Vagina (tissue), 2 donors: ENCODE data around the gene SIGLEC7. TPM values are rescaled to one million over a fixed set of nuclear protein-coding genes. Genes with fewer than 3 reads are reported as not detected.

Experiments
- DNase-seq, 2 donors: peaks; one replicate each; pipeline ENCODE4 v3.0.0-alpha.2; 2017; ENCODE audit errors: extremely low spot score in 2 of 2
- H3K27ac ChIP-seq: fragments of 200-600 bp; sonication (generic); one replicate; pipeline ENCODE4 v1.5.1; 2019
- H3K27me3 ChIP-seq: fragments of 200-600 bp; sonication (generic); one replicate; pipeline ENCODE4 v1.5.1; 2019
- H3K36me3 ChIP-seq, 2 donors: fragments of 200-600 bp; sonication (generic); one replicate each; pipeline ENCODE4 v1.5.1; 2017 to 2019
- H3K4me1 ChIP-seq: fragments of 200-600 bp; sonication (generic); one replicate; pipeline ENCODE4 v1.5.1; 2019
- H3K4me3 ChIP-seq, 2 donors: fragments of 200-600 bp; sonication (generic); 1 replicate in 1 of 2; 2 replicates in 1 of 2; pipeline ENCODE4 v1.5.1; 2016 to 2019
- H3K9me3 ChIP-seq: fragments of 200-600 bp; sonication (generic); one replicate; pipeline ENCODE4 v1.5.1; 2019
- CTCF ChIP-seq, 3 experiments: fragments of 450-650 bp in 2 of 3; fragments of 200-600 bp in 1 of 3; sonication (generic) in 1 of 3; IDR thresholded peaks; one replicate each; pipeline ENCODE4 v1.5.1; 2017 to 2019; ENCODE audit warnings: antibody characterized with exemption in 3 of 3, mild to moderate bottlenecking in 2 of 3, moderate library complexity in 2 of 3
- POLR2A ChIP-seq, 2 donors: fragments of 450-650 bp; IDR thresholded peaks; one replicate each; pipeline ENCODE4 v1.6.1; 2017; ENCODE audit warnings: antibody characterized with exemption in 2 of 2, mild to moderate bottlenecking in 2 of 2, moderate library complexity in 2 of 2
- POLR2AphosphoS5 ChIP-seq, 2 donors: sonication (generic); formaldehyde crosslinking; IDR thresholded peaks; one replicate each; pipeline ENCODE4 v1.9.0; 2017; ENCODE audit warnings: antibody characterized with exemption in 2 of 2, mild to moderate bottlenecking in 2 of 2, low read depth in 1 of 2; ENCODE audit not compliant: insufficient read depth in 1 of 2
- intact Hi-C: fragments of 100-400 bp; cut with DNase I; formaldehyde crosslinking; loops from one replicate; pipeline ENCODE4 v1.15.1; 2023
- total RNA-seq: library from RNA; depleted of rRNA; stranded (reverse); fragments of >200 nt; gene quantifications from one replicate; pipeline ENCODE4 v1.2.3, GENCODE V29; 2016

Gene SIGLEC7
- 1.5 TPM for total RNA-seq

DNA sequence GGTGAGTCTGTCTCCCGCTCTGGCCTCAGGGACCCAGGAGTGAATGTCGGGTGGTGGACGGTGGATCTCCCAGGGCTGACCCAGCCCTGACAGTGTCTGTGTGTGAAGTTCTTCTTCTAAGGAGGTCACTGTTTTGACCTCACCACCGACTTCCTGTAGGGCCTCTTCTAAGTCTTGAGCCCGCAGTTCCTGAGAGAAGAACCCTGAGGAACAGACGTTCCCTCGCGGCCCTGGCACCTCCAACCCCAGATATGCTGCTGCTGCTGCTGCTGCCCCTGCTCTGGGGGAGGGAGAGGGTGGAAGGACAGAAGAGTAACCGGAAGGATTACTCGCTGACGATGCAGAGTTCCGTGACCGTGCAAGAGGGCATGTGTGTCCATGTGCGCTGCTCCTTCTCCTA is at the start of gene SIGLEC7:
SIGLEC7 (plus strand) TSS at position 183 of the 400 bp plus-strand sequence; CDS start at position 252, 69 bp downstream.
- H3K4me1 ChIP-seq, result no peaks in the 10 kb centered on the region
- H3K36me3 ChIP-seq, result no peaks in the 10 kb centered on the region
- intact Hi-C loops, result no loop called here
- no peak within 1 kb of the TSS for H3K4me3 ChIP-seq
- H3K9me3 ChIP-seq, result no peaks in the 10 kb centered on the region
- no peak within 1 kb of the TSS for H3K27ac ChIP-seq
- TF ChIP-seq CTCF (IDR thresholded peaks at IDR 0.05) (no peak), POLR2A (IDR thresholded peaks at IDR 0.05) (no peak), POLR2AphosphoS5 (IDR thresholded peaks at IDR 0.05; ENCODE audit: insufficient read depth in 1 of 2, low read depth in 1 of 2) (no peak)
- H3K27me3 ChIP-seq, result no peaks in the 10 kb centered on the region
- DNase-seq, result peak in 1 of 2 donors; percentile 49

DNA sequence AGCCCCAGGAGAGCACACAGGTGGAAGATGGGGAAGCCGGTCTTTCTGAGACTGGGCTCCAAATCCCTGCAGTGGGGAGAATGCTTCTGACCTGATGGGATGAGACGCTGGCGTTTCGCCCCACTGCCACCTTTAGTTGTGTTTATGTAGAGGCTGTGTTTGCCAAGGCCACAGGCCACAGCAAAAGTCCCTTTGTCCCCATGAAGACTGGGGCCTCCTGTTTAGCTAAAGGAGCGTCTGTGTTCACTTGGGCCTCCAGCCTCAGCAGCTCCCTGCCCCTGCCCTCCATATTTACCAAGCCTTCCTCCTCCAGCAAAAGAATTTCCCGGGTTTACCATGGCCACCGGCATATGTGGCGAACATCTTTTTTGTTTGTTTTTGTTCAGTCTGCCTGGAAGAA is 49.0 kb upstream of the SIGLEC7 start:
- intact Hi-C loops, result loop anchor here (10.0 kb wide), 1 partner anchor 242 kb away; no protein-coding TSS in a partner anchor
- Histone ChIP-seq H3K4me3 (no peak overlapping the region), H3K27ac (peak overlapping the region; percentile 44), H3K27me3 (no peaks in the 10 kb centered on the region), H3K4me1 (peaks cover 8% of the 10 kb centered on the region), H3K9me3 (no peaks in the 10 kb centered on the region), H3K36me3 (no peaks in the 10 kb centered on the region)
- TF ChIP-seq CTCF (IDR thresholded peaks at IDR 0.05) (no peak), POLR2AphosphoS5 (IDR thresholded peaks at IDR 0.05; ENCODE audit: insufficient read depth in 1 of 2, low read depth in 1 of 2) (no peak), POLR2A (IDR thresholded peaks at IDR 0.05) (no peak)
- DNase-seq, result no peak

- H3K27ac ChIP-seq, result peak overlapping the region; percentile 44
- no peaks in the 10 kb centered on the region for H3K9me3 ChIP-seq
- DNase-seq, result no peak
- no peaks in the 10 kb centered on the region for H3K27me3 ChIP-seq
- H3K4me1 ChIP-seq, result peaks cover 8% of the 10 kb centered on the region
- no peak overlapping the region for H3K4me3 ChIP-seq
- intact Hi-C loops, result loop anchor here (10.0 kb wide), 1 partner anchor 241 kb away; no protein-coding TSS in a partner anchor
- TF ChIP-seq POLR2A (IDR thresholded peaks at IDR 0.05), result no peak
- TF ChIP-seq CTCF (IDR thresholded peaks at IDR 0.05), result no peak
- TF ChIP-seq POLR2AphosphoS5 (IDR thresholded peaks at IDR 0.05; ENCODE audit: insufficient read depth in 1 of 2, low read depth in 1 of 2), result peak in 1 of 2 donors; percentile 10
- H3K36me3 ChIP-seq, result no peaks in the 10 kb centered on the region
Measured at GRCh38 chr19:51093510-51094345, 48.4 kb upstream of the SIGLEC7 start.

GRCh38 chr19:51094696-51095279 is 47.3 kb upstream of the SIGLEC7 start:
- Histone ChIP-seq H3K36me3 (no peaks in the 10 kb centered on the region), H3K9me3 (no peaks in the 10 kb centered on the region), H3K4me1 (peaks cover 8% of the 10 kb centered on the region), H3K27ac (no peak overlapping the region), H3K4me3 (no peak overlapping the region), H3K27me3 (no peaks in the 10 kb centered on the region)
- no peak for TF ChIP-seq POLR2AphosphoS5 (IDR thresholded peaks at IDR 0.05; ENCODE audit: insufficient read depth in 1 of 2, low read depth in 1 of 2)
- TF ChIP-seq CTCF (IDR thresholded peaks at IDR 0.05), result peak; percentile 28 to 61 (median 42)
- intact Hi-C loops, result loop anchor here (10.0 kb wide), 1 partner anchor 240 kb away; no protein-coding TSS in a partner anchor
- DNase-seq, result no peak
